Fibroblast of peridontal ligament (primary cell): ENCODE data around the gene LRRIQ4.

ENCODE experiments used
- DNase-seq: peaks from one replicate; pipeline ENCODE4 v3.0.0-alpha.2; 2010; ENCODE audit errors: extremely low read depth

The LRRIQ4 gene

GRCh38 chr3:169809230-169809795, 3.4 kb upstream of the LRRIQ4 start:
- no peak for DNase-seq

GRCh38 chr3:169811631-169812331, 889 bp upstream of the LRRIQ4 start:
- DNase-seq, result peak; percentile 85

GRCh38 chr3:169813278-169813677, 608 bp downstream of the LRRIQ4 start:
- no peak for DNase-seq

- no peak for DNase-seq
These were observed 1.3 kb downstream of the LRRIQ4 start for GRCh38 chr3:169813757-169814517.

- no peak for DNase-seq
These were observed 3.0 kb downstream of the LRRIQ4 start for GRCh38 chr3:169815590-169816150.

GRCh38 chr3:169818316-169818715, 5.6 kb downstream of the LRRIQ4 start:
- DNase-seq, result peak; percentile 17

GRCh38 chr3:169822091-169822490, 9.4 kb downstream of the LRRIQ4 start:
- DNase-seq, result no peak

- no peak for DNase-seq
These were observed 9.9 kb downstream of the LRRIQ4 start for GRCh38 chr3:169822540-169822939.

GRCh38 chr3:169822983-169823382, 10.3 kb downstream of the LRRIQ4 start:
- no peak for DNase-seq

GRCh38 chr3:169825316-169825715, 12.6 kb downstream of the LRRIQ4 start:
- no peak for DNase-seq

GRCh38 chr3:169827712-169828111, 15.0 kb downstream of the LRRIQ4 start:
- no peak for DNase-seq

- DNase-seq, result no peak
These were observed 22.9 kb downstream of the LRRIQ4 start for GRCh38 chr3:169835533-169835932.

- no peak for DNase-seq
These were observed 23.6 kb downstream of the LRRIQ4 start for GRCh38 chr3:169836078-169836941.

- DNase-seq, result no peak
These were observed 24.2 kb downstream of the LRRIQ4 start for GRCh38 chr3:169836942-169837275.

GRCh38 chr3:169838511-169839030, 25.9 kb downstream of the LRRIQ4 start:
- no peak for DNase-seq

GRCh38 chr3:169841171-169841570, 28.5 kb downstream of the LRRIQ4 start:
- no peak for DNase-seq

GRCh38 chr3:169842960-169843359, 30.3 kb downstream of the LRRIQ4 start:
- no peak for DNase-seq

GRCh38 chr3:169846458-169847193, 34.0 kb downstream of the LRRIQ4 start:
- DNase-seq, result no peak

- DNase-seq, result no peak
These were observed 35.2 kb downstream of the LRRIQ4 start for GRCh38 chr3:169847896-169848295.

GRCh38 chr3:169848741-169849140, 36.1 kb downstream of the LRRIQ4 start:
- DNase-seq, result no peak

GRCh38 chr3:169850618-169851017, 37.9 kb downstream of the LRRIQ4 start:
- no peak for DNase-seq
